GM19468 (cell line): ENCODE results near the gene KCTD10.
"Not testable (repeated sequence)": the region's sequence is repeated elsewhere in the genome, so short reads cannot be mapped to it uniquely, and the experiment has no call there.

Experiments
- ATAC-seq: cut with Tn5 transposase; IDR thresholded peaks from one replicate; pipeline ENCODE4 v1.9.1; 2021; ENCODE audit warnings: mild to moderate bottlenecking, moderate library complexity, moderate number of reproducible peaks; ENCODE audit not compliant: unreplicated experiment; ENCODE audit errors: extremely low read depth

Gene KCTD10

DNA sequence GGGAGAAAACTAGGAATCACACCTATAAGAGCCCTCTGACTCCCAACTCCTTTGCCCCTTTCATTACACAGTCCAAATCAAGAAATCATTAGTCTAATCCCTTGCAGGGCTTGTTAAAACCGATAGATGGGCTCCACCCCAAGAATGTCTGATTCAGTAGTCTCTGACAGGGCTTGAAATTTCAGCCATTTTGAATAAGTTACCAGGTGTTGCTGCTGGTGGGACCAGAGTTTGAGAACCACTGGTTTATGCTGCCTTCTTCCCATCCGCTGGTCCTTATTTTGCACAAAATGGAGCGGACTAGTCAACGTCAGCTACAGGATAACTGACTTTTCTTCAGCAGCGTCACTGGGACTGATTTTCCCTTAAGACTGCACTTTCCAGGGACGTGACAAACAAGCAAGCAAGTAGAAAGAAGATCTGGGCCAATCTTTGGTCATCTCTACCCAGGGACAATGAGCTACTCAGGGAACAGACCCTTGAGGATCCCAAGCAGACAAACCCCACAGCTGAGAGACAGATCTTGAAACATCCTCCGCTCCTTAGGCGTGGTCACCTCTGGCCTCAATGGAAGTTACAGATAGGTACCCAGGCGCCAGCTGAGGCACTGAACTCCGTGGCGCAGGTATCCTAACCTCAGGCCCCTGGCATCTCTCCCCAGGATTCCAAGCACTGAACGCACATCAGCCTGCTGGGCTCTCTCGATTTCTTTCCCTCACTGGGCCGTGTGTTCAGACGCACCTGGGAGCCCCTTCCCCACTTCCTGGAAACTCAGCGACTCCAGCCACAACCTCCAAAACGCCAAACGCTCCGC is 900 bp downstream of the KCTD10 start:
- no peak for ATAC-seq

DNA sequence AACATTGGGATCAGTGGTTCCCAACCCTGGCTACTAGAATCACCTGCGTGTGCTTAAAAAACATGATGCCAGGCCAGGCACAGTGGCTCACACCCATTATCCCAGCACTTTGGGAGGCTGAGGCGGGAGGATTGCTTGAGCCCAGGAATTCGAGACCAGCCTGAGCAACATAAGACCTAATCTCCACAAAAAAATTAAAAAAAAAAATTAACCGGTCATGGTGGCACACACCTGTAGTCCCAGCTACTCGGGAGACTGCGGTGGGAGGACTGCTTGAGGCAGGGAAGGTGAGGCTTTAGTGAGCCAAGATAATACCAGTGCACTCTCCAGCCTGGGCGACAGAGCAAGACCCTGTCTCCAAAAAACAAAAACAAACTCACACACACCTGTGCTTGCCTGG is 2.0 kb downstream of the KCTD10 start:
- no peak for ATAC-seq

DNA sequence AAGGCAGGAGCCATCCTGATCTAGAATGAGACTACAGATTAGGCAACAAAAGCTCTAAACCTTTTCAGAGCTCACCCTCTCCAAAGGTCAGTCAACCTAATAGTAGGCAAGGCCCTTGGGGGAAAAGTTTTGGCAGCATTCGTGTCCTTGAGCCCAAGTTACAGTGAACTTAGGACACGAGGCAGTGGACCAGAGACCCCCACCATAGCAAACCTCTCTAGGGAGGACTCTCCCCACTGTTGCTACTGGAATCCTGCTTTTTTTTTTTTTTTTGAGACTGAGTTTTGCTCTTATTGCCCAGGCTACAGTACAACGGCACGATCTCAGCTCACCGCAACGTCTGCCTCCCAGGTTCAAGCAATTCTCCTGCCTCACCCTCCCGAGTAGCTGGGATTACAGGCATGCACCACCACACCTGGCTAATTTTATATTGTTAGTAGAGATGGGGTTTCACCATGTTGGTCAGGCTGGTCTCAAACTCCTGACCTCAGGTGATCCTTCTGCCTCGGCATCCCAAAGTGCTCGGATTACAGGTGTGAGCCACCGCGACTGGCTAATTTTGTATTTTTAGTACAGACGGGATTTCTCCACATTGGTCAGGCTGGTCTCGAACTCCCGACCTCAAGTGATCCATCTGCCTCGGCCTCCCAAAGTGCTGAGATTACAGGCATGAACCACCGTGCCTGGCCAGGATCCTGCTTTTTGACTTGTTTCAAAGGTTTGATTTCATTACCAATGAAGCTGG is 3.4 kb downstream of the KCTD10 start:
- ATAC-seq = not testable (repeated sequence)

DNA sequence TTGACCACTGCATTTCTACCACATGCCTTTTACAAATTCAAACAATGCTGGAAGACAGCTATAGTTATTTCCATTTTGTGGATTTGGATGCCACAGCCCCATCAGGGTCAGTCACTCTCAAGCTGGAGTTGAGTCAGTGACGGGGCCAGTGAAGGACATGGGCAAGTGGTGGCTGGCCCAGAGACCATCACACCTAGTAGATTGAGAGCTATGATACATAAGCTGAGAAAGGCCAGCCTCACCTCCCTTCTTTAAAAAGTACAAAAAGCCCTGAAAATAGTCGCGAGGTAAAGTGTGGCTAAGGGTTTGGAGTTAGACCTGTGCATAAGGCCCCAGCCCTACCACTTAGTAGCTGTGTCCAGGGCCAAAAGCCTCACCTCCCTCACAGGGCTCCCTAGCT is 4.1 kb downstream of the KCTD10 start:
- ATAC-seq = no peak

DNA sequence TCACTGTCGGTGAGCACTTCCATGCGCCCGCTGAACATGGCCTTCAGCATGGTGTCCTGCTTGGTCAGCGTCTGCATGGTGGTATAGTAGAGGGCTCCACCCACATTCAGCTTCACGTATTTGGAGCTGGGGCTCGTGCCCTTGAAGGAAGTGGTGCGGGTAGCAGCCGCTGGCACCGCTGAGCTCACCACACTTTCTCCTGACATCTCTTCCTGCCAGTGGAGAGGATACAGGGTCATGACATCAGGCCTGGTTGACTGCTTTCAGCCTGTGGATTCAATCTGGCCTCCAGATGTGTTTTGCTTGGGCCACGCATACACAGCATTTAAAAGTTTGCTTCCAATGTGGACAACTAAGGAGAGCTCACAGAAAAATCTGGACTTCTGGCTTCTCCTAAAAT is 7.6 kb downstream of the KCTD10 start:
- ATAC-seq = no peak

DNA sequence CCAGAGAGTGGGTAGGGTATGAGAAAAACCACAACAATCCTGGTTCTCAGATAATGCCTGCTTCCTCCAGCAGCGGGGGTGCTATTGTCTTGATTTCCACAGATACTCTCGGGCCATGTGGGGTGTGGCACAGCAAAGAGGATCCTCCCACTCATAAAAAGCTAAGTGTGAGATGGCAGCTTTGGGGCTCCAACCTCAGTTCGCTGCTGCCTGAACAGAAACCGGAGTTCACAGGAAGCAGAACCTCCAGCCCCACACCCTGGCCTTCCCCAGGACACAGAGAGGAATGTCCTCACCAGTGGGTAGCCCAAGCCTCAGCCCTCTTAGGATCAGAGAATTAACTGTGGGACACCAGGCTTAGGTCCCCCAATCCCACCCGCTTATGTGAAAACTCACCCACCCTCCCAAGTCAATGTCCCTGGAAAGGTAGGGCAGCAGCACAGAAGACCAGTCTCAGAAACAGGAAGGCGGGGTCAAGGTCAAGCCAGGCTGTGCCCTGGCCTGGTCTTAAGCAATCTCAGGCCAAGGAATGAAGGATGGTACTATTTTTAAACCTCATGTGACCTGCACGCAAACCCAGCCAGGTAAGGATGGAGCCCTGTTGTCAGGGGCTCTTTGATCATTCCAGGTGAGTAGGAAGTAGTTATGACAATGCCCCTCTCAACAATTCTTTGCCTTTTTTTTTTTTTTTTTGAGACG is 9.0 kb downstream of the KCTD10 start:
- no peak for ATAC-seq

DNA sequence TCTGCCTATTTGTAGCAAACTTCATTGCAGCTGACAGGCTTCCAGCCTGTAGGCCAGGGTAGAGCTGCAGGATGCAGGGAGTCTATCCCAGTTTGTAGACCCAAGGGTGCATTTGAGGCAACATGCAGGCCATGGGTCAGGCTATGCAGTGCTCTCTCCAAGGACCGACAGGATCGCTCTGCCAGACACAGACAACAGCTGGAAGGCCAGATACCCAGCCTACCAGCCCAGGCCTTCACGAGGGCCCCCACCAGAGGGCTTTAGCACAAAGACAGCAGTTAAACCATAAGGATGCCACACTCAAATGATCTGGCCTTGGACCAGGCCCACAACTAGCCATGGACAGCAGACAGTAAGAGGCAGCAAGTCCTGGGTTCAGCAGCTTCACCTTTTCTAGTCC is 10.3 kb downstream of the KCTD10 start:
- no peak for ATAC-seq

DNA sequence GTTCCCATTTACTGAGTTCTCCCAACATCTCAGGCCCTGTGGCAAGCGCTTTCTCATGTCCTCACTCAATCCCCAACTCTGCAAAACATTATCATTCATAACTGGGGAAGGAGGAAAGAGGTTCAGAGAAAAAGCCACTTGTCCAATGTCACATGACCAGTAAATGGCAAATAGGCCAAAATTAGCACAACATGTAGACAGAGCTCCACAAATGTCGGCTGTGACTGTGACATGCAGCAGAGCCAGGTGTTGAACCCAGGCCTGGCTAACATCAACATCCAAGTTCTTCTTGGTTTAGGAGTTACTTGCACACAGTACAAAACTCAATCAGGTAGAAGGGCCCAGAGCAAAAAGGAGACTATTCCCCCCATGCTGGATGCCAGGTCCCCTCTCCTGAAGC is 10.8 kb downstream of the KCTD10 start:
- no peak for ATAC-seq

DNA sequence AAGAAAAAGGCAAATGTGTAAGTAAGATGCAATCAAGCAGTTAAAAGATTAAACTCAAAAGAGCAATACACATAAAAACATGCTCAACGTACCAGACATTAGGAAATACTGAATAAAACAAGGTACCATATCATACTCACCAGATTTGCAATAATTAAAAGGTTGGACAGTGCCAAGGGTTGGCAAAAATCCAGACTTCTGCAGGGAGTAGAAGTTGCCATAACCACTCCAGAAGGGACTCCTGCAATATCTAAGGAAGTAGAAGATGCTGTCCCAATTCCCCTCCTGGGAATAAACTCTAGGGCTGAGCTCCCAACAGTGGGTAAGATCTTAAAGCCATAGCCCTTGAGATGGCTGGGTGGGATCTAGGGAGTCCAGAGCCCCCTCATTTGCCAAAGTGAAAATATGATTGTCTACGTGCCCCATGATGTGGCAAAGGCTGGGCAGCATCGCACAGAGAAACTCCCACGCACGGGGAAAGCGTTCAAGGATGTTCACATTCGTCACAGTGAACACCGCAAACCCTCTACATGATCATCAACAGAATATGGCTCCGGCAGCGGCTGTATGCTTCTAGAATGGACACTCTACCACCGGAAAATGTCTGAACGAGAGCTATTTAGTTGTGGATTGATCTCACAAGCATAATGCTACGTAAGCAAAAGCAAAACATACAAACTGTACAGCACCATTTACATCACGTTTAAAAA is 12.3 kb downstream of the KCTD10 start:
- no peak for ATAC-seq

DNA sequence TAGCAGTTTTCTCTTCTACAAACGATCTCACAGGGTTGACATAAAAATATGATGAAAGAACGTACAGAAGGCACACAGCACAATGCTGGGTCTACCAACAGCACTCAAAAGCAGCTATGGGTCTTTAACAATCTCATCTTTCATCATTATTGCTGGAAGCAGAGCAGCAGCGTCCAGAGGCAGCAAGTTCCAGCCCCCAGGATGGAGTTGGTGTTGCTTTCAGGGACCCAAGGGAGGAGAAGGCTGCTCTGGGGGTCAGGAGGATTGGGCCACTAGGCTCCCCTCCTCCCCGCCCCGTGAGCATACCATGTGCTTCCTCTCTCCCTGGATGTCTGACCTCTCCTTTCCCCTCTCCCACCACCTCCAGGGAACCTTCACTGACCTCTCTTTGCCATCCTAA is 13.3 kb downstream of the KCTD10 start:
- ATAC-seq = no peak

DNA sequence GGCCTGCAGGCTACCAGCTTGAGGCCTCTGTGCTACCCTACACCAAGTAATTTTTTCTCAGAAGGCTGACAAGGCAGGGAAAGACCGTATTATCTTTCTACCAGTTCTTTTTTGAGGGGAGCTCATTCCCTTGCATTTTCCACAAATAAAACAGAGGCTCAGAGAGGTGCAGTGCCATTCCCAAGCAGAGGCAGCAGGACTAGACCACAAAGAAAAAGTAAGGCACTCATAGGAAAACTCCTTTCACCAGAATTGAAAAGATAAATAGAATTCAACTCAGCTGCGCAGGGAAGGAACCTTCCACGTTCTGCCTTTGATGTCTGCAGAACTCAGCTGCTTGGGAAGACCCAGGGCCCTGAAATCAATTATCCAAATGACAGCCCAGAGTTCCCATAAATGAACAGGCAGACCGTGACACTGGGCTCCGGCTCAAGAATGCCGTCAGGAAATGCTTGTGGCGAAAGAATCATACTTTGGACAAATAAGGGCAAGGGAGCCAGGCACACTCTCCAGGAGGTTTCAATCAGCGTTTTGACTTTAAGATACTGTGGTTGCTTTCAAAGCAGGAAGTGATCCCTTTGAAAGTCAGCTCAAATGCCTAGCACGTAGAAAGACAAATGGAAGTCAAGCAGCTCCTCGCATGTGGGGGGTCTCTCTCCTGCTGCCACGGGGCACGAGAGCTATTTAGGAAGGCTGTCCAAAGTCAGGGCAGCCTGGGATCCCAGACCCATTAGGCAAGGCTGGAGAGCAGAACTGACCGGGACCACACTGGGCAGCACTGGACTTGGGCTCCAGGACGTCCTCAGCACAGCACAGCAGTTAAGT is 14.0 kb downstream of the KCTD10 start:
- no peak for ATAC-seq

DNA sequence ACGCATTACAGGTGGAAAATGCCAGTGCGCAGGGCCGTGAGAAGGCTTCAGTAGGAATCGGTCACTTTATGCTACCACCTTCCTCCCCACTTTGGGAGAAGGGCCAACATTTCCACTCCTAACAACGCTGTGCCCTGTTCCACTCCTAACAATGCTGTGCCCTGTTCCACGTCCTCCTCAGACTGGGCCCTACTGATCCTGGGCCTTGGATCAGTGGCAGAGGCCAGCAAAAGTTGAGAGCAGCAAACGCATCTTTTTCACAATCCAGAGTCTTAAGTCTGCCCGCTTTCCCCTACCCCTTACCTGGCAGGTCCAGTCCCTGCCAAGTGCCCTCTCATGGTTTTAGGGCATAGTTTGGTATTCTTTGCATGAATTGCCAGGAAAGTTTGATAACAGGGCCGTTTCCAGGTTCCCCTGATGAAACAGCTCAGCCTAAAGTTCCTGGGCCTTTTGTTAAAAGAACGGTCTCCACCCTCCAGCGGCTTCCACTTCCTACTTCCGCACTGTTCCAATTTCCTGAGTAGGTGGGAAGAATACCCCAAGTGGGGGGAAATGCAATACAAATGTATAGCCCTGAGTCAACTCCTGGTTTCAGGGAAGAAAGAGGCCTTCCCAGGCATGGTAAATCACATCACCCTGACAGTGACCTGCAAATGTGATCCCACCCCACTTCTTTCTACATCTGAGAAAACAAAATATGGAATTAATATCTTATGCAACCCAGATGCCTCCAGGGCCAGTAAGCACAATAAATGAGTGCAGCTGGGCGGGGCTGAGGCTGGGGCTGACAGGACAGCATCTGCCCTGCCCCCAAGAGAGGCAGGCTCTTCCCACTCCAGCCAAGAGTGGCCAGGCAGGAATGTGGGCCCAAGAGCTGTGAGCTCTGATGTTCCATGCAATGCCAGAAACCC is 15.0 kb downstream of the KCTD10 start:
- ATAC-seq = no peak

DNA sequence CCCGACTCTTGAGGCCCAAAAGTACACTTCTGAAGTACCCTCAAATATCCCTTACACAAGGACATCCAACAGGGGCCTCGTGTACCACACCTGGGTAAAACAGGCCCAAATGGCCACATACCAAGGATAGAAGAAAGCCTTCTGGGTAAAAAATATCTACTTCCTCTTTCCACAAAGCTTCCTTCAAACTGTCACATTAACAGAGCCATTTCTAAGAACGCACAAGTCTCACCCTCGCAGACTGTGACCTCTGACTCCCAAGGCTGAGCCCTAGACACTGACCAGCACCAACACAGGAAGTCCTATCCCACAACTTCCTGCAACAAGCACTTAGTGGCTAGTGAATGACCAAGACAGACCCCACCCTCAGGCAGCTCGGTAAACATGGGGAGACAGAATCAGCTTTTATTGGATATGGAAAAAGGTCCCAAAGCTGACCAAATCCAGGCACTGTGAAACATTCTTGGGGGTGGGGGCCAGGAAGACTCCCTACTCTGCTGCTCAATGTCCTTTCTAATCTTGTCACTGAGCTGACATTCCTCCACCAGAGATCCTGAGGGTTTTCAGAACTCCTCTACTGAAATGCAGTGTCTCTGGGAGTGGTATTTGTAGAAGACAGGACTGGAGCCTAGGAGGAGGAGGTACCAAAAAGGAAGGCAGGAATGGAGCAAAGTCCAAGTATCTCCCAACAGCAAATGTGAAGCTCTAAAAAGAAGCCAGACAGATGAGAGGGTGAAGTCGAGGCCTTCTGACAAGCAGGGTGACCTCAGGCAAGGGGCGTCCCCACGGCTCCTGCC is 15.9 kb downstream of the KCTD10 start:
- no peak for ATAC-seq

DNA sequence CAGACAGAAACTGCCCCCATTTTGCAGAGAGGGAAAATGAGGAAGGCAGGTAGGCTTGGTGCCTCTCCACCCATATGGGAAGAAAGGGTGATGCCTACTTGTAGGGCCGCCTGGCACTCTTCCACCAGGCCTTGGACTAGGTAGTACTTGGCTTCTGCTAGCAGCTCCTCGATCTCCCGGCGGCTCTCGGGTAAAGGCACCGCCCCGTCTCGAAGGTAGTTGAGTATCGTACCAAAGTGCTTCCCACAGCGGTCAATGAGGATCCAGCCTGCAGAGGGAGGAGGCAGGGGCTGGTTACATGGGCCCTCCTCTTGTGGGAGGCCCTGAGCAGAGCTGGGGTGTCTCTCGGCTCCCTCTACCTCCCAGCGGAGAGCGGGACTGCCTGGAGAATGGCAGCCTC is 16.6 kb downstream of the KCTD10 start:
- ATAC-seq = no peak

DNA sequence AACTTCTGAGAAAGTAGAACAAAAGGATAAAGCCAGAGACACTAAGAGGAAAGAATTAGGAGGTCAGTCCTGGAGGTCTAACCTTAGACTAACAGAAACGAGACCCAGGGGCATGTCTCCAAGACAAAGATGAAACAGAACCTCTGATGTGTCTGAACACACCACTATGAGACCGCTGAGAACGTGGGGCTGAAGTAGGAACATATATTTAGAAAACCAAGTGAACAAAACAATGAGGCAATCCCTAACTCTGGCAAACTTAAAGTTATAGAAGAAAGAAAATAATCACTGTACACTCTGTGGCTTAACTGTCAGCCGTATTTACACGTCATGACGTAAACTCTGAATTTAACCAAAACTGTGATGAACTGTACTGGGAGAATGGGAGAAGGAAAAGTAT is 17.9 kb downstream of the KCTD10 start:
- no peak for ATAC-seq

DNA sequence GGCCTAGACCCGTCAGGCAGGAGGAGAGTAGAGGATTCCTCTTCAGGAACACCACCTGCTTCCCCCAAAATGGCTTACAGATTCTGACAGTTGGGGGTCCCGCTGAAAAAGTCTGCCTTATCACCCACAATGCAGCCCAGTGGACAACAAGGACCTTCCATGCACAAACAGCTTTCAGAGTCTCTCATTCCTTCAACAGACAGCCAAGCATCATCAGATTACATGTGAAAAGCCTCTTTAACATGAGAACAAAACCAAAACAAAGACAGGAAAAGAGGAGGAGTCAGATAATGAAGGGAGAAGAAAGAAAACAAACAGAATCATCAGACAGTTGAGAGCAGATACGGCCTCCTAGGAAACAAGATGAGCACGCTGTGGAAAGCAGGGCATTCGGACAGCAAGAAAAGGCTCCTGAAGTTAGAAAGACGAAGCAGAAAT is 18.3 kb downstream of the KCTD10 start:
- ATAC-seq = no peak

DNA sequence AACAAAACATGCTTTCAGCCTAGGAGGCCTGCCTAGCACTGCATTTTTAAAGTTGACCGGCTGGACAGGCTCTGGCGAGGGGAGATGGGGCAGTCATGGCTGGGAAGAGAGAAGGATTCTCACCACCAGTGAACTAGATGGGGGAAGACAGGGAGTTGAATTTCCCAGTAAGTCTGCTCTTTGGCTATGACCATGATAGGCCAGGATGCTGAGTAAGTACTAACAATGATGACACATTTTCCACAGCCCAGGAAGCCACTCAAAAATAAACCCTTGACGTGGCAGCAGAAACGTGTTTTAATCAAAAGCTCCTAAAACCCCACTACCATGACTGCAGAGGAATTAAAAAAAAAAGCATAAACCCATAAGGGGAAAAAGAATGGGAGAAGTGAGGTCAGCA is 19.0 kb downstream of the KCTD10 start:
- ATAC-seq = no peak

DNA sequence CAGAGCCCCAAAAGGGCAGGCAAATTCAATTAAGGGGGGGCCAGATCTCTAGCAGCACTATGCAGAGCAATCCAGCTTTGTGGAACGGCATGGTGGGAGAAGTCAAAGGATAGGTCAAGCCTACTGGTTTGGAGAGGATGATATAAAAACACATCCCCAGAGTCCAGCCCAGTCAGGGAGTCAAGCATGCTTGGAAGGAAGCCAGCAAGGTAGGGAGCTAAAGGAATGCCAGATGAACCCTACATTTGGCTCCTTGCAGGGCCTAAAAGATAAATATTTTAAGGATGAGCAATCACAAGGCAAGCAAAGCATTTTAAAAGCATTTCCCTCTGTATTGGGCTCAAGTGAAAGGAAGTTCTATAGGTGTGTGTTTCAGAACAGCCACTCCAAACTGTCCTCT is 21.4 kb downstream of the KCTD10 start:
- no peak for ATAC-seq
